MV-4-11 (cell line): ENCODE results near the gene PACRG.

Experiments
- DNase-seq: peaks from one replicate; lab custom pipeline; 2025; lab: John Stamatoyannopoulos, UW

Gene PACRG

GRCh38 chr6:163085861-163086623 lies 358.3 kb downstream of the PACRG start:
- no peak for DNase-seq

GRCh38 chr6:163086624-163086920 lies 358.8 kb downstream of the PACRG start:
- DNase-seq: no peak

- no peak for DNase-seq
These were observed 360.2 kb downstream of the PACRG start for GRCh38 chr6:163087981-163088380.

DNA sequence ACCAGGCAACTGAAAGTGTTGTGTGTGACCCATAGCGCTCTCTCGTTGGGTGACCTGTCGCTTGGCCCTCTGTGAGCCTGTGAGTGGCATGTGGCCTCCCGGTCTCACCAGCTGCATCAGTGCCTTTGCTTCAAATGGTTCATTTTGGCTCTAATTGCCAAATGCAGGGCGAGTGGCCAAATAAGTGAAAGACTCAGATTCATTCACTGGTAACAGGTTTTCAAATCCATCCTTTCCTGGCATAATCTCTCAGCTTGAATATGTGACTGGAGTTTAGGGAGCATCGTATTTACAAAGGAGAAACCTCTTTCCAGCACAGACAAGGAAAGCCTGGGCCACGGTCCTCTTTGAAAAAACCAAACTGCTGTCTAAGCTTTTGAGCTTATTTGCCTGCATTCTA lies 365.1 kb downstream of the PACRG start:
- no peak for DNase-seq

GRCh38 chr6:163094881-163095280 lies 367.1 kb downstream of the PACRG start:
- DNase-seq: no peak

- DNase-seq: no peak
These were observed 367.6 kb downstream of the PACRG start for GRCh38 chr6:163095401-163095800.

DNA sequence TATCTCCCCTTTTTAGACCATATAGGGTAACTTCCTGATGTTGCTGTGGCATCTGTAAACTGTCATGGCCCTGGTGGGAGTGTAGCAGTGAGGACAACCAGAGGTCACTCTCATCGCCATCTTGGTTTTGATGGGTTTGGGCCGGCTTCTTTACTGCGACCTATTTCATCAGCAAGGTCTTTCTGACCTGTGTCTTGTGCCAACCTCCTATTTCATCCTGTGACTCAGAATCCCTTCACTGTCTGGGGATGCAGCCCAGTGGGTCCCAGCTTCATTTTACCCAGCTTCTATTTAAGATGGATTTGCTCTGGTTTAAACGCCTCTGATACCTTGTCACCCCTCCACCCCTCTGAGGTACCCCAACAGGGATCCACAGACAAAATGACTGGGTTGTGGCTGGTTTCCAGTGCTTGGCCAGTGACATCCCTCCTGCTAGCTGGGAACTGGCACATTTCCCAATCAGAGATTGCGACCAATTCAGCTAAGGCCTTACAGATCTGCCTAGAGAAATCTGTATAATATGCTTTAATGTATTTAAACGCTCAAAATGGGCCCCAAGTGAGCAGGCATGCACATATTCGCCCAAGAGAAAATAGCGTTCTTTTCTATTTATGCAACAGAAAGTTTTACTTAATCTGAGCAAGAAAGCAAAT lies 371.2 kb downstream of the PACRG start:
- DNase-seq: no peak

GRCh38 chr6:163099621-163100171 lies 371.9 kb downstream of the PACRG start:
- no peak for DNase-seq

GRCh38 chr6:163100259-163100658 lies 372.5 kb downstream of the PACRG start:
- DNase-seq: no peak

DNA sequence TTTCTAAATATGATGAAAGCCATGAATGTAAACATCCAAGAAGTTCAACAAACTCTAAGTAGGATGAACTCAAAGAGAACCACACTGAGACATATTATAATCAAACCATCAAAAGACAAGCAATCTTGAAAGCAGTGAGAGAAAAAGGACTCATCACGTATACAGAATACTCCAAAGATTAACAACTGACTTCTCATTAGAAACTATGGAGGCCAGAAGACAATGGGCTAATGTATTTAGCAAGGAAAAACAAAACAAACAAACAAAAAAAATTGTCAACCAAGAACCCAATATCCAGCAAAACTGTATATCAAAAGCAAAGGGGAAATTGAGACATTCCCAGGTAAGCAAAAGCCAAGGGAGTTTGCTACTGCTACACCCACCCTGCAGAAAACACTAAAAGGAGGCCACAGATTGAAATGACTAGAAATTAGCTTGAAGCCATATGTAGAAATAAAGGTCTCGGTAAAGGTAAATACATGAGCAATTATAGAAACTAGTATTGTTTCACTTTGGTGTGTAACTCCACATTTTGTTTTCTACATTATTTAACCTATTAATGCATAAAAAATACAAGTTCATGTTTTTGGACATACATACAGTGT lies 385.7 kb downstream of the PACRG start:
- DNase-seq: no peak

DNA sequence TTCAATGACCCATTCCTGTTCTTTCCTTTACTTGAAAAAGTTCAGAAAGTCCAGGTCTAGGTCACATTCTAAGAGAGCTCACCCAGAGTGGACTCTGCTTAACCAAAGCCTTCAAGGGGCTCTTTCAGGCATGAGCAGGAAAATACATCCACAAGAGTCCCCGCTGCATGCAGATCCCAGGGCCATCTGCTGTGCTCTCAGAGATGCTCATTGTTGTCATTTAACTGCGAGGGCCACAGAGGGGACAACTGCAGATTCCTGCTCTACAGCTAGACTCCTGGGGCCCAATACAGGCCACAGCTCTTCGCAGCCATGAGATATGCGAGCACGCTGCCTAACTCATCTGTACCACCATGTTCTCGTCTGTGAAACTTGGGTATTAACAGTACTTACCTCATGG lies 391.2 kb downstream of the PACRG start:
- no peak for DNase-seq

- DNase-seq: no peak
These were observed 392.4 kb downstream of the PACRG start for GRCh38 chr6:163120223-163120622.

GRCh38 chr6:163121270-163121669 lies 393.5 kb downstream of the PACRG start:
- no peak for DNase-seq

DNA sequence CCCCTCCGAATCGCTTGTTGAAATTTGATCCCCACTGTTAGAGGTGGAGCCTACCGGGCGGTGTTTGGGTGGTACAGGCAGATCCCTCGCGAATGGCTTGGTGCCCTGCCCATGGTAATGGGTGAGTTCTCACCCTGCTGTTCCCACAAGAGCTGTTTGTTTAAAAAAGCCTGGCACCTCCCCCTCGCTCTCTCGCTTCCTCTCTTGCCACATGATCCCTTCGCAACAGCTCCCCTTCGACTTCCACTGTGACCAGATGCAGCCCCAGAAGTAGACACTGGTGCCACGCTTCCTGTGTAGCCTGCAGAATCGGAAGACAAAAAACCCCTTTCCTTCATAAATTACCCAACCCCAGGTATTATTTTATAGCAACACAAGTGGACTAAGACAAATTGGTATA lies 394.6 kb downstream of the PACRG start:
- peak; percentile 93 for DNase-seq

DNA sequence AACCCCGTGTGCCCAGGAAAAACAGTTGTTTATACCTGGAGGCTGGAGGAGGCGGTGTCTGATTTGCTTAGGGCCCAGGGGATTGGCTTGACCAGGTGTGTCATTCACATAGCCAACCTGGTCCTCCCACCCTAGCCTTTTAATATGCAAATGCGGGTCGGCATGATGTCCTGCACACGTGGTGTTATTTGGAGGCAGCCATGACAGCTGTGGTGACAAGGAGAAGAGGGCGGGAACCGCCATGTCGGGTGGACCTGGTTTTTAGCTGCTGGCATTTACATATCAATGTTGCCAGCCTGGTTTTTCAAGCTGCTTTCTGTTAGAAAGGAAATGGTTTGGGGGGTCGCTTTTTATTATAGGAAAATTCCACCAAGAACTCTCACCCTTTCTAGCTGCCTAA lies 395.3 kb downstream of the PACRG start:
- no peak for DNase-seq

DNA sequence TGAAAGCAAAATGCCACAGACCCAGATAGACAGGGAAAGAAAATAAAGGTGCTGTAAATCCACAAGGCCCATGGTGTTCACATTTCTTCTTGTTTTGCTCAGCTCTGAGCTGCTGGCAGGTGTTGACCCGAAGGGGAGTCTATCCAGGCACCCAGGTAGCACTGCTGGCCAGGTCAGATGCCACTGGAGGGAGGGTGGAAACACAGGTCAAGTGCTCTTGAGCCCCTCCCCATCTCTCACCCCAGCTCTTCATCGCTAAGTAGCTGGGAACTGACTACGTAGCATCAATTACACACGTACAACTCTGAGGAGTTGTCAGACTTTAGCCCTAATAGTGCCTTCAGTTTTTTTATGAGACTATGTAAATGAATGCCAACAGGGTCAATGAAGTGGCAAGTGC lies 399.0 kb downstream of the PACRG start:
- DNase-seq: no peak

GRCh38 chr6:163127587-163127986 lies 399.8 kb downstream of the PACRG start:
- DNase-seq: no peak

DNA sequence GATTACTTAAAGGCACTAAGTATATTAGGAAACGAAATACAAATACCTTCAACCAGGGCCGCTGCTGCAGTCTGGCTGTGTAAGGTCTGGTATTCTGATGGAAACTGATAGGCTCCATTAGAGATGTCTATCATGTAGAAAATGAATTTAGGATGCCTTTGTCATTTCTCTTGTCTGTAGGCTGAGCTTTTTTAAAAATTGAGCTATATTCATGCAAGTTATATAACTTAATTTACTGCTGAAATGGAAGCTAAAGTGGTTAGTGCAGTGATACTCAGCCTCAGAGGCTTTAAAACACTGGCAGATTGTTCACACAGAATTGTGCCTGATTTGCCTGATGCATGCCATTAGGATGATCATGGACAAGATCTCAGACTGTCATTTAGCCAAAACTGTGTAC lies 400.6 kb downstream of the PACRG start:
- DNase-seq: no peak

GRCh38 chr6:163132050-163132750 lies 404.4 kb downstream of the PACRG start:
- DNase-seq: no peak

- DNase-seq: no peak
These were observed 405.2 kb downstream of the PACRG start for GRCh38 chr6:163133017-163133416.

DNA sequence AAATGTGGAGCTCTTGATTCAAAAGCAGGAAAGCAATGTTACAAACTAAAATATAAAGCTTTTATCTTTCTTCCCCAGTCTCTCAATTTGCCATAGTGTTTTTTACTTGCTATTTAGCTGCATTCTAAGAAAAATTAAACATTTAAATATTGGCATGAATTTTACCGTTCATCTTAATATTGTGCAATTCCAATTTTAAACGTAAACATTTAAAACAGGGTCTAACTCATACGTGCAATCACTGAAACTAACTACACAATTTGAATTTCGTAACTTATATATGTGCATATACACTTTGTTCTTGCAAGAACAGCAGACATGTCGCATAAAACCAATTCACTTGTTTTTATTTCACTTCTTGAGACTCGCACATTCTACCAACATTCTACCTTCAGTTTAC lies 405.9 kb downstream of the PACRG start:
- no peak for DNase-seq

DNA sequence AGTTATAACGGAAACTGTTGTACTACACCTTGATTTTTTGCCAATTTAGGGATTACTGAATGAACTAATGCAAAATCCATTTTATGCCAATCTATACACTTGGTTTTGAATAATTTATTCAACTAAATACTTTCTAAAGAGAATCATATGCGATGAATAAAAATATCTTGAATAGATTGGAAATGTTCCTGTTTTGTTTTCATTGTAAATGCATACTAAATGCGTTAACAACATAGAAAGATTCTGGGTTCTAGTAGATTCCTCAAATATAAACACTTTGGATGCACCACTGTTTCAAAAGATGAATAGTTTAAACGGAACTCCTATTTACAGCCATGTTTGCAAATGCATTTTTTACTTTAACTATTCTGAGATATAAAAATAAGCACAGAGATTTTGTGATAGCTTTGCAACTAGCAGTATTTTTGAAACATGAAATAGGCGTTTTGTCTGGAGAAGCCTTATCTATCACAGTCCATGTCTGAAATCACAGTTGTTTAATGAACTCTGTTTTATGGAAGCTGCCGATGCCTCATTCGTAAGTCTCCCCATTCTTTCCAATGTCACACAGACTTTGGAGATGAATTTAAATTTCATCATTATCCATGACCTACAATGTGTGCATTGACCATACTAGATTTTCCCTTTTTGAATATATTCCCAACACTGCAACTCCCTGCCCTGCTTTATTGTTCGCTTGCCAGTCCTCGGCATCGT lies 409.1 kb downstream of the PACRG start:
- no peak for DNase-seq
